ENCODE measurements around the gene KDM2B.
"Not testable (repeated sequence)": the region's sequence is repeated elsewhere in the genome, so short reads cannot be mapped to it uniquely, and the experiment has no call there.

Gene KDM2B

GRCh38 chr12:121427556-121428050 is 153.2 kb downstream of the KDM2B start:
- DNase-seq (ENCODE audit: low read depth), result no peak

- no peak for DNase-seq (ENCODE audit: low read depth)
Observed at GRCh38 chr12:121424624-121424975, 156.2 kb downstream of the KDM2B start.

- no peak for DNase-seq (ENCODE audit: low read depth)
Observed at GRCh38 chr12:121423682-121424623, 156.9 kb downstream of the KDM2B start.

GRCh38 chr12:121423253-121423652 is 157.6 kb downstream of the KDM2B start:
- DNase-seq (ENCODE audit: low read depth), result no peak

- DNase-seq (ENCODE audit: low read depth), result no peak
Observed at GRCh38 chr12:121420109-121420508, 160.7 kb downstream of the KDM2B start.

GRCh38 chr12:121417847-121418246 is 163.0 kb downstream of the KDM2B start:
- DNase-seq (ENCODE audit: low read depth), result no peak

- no peak for DNase-seq (ENCODE audit: low read depth)
Observed at GRCh38 chr12:121413917-121414316, 166.9 kb downstream of the KDM2B start.

- no peak for DNase-seq (ENCODE audit: low read depth)
Observed at GRCh38 chr12:121405211-121405610, 175.6 kb downstream of the KDM2B start.

- no peak for DNase-seq (ENCODE audit: low read depth)
Observed at GRCh38 chr12:121404734-121405133, 176.1 kb downstream of the KDM2B start.

GRCh38 chr12:121403721-121404120 is 177.1 kb downstream of the KDM2B start:
- no peak for DNase-seq (ENCODE audit: low read depth)

GRCh38 chr12:121400332-121401139 is 180.3 kb downstream of the KDM2B start:
- DNase-seq (ENCODE audit: low read depth), result peak; percentile 47

GRCh38 chr12:121399391-121400331 is 181.2 kb downstream of the KDM2B start, which contains the start of gene RNF34:
Gene RNF34, plus strand, starts transcription at chr12:121400118. Its CDS starts 95 bp downstream, at chr12:121400213.
- DNase-seq (ENCODE audit: low read depth), result peak; percentile 97

- DNase-seq (ENCODE audit: low read depth), result no peak
Observed at GRCh38 chr12:121398355-121398754, 182.5 kb downstream of the KDM2B start.

GRCh38 chr12:121397521-121397920 is 183.3 kb downstream of the KDM2B start:
- no peak for DNase-seq (ENCODE audit: low read depth)

GRCh38 chr12:121392325-121392716 is 188.5 kb downstream of the KDM2B start:
- DNase-seq (ENCODE audit: low read depth), result no peak

GRCh38 chr12:121391619-121392324 is 189.1 kb downstream of the KDM2B start:
- DNase-seq (ENCODE audit: low read depth), result no peak

- no peak for DNase-seq (ENCODE audit: low read depth)
Observed at GRCh38 chr12:121390856-121391255, 190.0 kb downstream of the KDM2B start.

- DNase-seq (ENCODE audit: low read depth), result no peak
Observed at GRCh38 chr12:121388421-121388981, 192.3 kb downstream of the KDM2B start.

GRCh38 chr12:121384891-121385290 is 195.9 kb downstream of the KDM2B start:
- not testable (repeated sequence) for DNase-seq (ENCODE audit: low read depth)

- no peak for DNase-seq (ENCODE audit: low read depth)
Observed at GRCh38 chr12:121383601-121384021, 197.2 kb downstream of the KDM2B start.

GRCh38 chr12:121379945-121380344 is 200.9 kb downstream of the KDM2B start:
- no peak for DNase-seq (ENCODE audit: low read depth)

All from activated T-cell treated with anti-CD3 and anti-CD28 coated beads for 1 hour (primary cell).